CD4-positive, alpha-beta T cell treated with Interleukin-6 for 4 hours (primary cell): ENCODE data around the gene GATA5.

Source experiments
- DNase-seq: peaks from one replicate; pipeline ENCODE4 v3.0.0-alpha.2; 2020; ENCODE audit warnings: mixed read lengths

Gene GATA5

DNA sequence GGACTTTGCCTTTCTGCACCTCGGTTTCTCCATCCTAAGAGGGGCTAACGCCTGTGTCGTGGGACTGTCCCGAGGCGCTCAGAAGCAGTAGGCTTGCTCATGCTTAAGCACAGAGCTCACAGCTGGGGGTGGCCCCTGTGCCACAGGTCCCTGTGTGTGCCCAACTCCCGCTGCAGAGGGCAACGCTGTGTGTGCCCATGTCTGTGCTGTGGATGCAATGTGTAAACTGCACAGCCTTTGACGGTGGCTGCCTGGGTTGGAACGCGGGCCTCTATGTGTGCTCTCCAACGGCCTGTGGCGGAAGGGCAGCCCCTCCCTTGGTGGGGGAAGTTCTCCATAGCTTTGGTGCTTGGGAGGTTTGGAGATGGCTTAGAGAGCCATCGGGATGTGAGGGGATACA, 10.7 kb upstream of the GATA5 start:
- no peak for DNase-seq

- DNase-seq = no peak
Observed at GRCh38 chr20:62485701-62486089, 9.9 kb upstream of the GATA5 start.

DNA sequence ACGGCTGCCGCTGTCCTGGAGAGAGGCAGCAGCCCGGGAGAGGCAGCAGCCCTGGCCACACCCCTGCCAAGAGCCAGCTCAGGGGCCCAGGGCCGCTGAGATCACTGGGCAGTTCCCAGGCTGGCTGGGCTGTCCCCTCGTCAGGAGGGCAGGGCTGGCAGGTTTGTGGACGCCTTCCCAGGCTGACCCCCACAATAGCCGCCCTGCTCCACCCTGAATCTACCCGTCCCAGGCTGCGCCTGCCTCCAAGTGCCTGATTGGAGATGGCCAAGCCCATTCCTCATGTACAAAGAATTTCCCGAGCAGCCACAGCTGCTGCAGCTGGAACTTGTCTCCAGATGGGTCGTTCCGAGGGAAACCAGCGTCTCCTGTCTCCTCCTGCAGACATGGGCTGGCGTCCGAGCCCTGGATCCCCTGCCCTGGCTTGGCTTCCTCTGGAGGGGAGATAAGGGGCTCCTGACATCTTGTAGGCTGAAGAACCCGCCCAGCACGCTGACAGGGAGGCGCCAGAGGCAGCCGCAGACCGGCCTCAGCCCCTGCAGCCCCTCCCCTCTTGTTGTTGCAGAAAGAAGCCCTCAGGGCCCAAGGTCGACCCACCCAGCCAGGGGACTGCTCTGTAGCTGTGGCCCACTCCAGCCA, 9.4 kb upstream of the GATA5 start:
- no peak for DNase-seq

DNA sequence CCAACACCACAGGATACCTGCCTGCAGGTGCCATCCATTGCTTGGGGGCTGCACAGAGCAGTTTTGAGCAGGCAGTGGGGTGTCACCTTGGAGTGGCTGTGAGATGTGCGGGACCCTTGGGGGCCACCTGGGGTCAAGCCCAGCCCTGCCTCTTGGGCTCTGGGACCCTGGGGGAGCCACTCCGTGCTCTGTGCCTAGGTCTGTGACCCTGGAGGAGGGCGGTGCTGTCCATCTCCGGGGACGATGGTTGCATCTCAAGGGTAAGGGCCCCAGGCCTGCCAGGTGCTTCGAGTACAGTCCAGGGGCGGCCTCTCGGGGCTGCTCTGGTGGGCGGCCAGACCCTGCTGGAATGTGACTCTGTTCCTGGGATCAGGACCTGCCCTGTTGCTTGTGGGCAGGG, 8.7 kb upstream of the GATA5 start:
- no peak for DNase-seq

DNA sequence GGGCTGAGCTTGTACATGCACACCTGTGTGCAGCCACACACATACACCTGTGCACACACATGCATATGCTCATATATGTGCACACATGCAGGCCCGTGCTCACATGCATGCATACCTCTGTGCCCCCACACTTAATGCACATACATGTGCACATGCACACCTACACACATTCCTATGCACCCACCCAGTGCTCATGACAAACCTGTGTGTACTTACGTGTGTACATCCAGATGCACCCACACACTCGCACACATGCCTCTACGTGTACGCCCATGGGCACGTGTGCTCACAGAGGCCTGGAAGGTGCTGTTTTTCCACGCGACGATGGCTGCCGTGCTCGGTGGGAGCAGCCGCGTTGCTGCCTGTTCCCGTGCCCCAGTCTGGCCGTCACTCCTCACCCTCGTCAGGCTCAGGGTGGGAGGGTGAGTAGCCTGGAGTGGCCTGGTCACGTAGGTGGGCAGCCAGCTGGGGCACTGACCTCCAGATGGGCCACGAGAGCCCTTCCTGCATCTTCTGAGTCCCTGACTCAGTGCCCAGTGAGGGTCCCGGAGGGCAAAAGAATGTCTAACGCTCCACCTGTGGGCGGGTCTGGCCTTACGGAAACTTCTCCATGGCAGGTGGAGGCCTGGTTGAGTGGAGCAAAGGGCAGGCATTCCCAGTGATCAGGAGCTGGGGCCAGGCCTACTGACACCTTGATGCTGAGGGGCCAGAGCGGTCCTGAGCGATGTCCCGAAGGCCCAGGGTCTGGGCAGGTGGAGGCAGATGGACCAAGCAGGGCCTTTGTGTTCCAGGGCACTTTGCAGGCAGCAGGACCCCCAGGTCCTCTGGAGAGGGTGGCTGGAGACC, 8.0 kb upstream of the GATA5 start:
- DNase-seq = no peak

DNA sequence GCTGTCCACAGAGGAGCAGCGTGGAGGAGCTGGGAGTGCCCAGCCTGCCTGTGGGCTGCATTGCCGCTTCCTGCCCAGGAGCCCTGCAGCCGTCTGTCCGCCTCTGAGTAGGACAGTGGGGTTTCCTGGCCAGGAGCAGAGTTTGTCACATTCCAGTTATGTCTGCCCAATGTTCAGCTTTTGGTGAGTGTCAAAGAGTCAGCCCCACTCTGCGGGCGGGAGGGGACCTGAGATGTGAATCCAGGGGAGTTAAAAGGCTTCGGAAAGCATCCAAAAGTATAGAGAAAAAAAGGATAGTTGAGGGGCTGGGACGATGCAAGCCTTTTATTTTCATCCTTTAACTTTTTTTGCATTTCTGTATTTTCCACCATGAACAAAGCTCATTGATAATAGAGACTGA, 7.2 kb upstream of the GATA5 start:
- DNase-seq = no peak

- no peak for DNase-seq
Observed at GRCh38 chr20:62482146-62482809, 6.5 kb upstream of the GATA5 start.

DNA sequence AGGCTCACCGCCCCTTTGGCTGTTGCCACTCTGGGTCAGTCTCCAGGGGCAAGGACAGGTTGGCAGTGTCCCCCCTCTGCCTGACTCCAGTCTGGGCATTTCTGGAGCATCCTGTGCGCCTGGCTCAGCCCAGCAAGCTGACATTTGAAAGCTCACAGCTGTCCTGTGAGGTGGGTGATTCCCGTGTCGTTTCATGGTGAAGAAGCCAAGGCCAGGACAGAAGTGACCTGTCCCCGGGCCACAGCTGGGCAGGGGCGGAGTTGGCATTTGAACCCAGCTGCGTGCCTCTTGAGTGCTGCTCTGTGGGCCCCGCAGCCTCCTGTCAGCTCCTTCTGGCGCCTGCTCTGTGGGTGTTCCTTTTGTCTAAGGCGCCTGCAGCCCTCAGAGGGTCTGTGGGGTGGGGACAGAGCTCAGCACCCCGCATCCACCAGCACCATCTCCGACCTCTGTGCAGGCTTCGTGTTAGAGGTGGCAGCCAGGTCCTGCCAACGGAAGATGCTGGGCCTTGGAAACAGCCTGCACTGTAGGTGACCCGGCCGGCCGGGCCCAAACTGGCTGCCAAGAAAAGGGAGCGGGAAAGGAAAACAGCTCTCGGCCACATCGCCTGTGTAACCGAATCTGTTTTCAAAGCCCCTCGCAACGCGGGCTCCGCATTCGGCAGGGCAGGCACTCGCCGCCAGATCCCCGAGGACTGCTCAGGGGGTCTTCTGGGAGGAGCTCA, 5.8 kb upstream of the GATA5 start:
- no peak for DNase-seq

DNA sequence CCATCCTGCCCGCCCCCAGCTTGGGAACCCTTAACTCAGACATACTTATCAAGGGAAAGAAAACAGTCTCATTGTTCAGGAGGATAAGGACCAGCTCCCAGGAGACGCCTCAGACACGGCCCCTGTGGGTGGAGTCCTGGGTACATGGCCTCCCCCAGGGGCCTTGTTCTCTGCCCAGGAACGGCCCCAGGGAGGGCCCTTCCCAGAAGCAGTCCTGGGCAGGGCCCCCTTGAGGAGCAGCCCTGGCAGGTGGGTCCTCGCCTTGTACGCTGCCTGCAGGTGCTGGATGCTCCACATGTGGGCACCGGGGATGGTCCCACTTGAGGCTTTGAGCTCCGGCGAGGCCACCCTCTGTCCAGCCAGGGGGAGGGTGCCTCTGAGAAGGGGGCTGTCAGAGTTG, 4.5 kb upstream of the GATA5 start:
- DNase-seq = no peak

DNA sequence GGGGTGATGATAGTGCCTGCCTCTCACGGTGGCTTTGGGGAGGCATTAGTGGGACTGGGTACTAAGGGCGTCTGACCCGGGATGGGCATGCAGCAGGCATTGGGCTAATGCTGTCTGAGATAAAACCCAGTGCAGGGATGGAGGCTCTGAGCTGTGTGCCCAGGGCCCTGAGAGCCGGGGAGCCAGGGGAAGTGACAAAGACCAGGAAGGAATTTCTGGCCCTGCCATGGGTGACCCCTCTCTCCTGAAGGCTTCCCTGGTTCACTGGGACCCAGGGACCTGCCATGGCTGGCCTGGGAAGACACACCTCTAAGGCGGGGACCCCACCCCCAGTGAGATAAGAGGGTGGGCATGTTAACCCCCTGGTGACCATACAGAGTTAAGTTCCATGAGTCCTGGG, 3.9 kb upstream of the GATA5 start:
- DNase-seq = no peak

DNA sequence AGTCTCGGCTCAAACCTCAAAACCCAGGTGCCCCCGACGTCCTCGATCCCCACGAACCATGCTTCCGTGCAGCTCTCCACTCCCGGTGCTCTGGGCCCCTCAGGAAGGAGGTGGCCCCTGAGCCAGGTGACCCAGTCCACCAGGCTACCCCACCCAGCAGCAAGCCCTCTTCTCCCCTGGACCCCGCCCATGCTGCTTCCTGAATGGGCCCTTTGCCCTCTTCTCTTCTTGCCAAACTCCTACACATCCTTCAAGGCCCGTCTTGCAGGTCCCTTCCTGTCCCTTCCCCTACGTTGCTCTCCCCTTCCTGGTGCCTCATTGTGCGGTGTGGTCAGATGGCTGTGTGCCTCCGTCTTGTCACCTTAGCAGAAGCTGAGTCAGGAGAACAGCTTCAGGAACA, 3.4 kb upstream of the GATA5 start:
- DNase-seq = no peak

GRCh38 chr20:62477669-62478455, 2.1 kb upstream of the GATA5 start:
- DNase-seq = no peak

- DNase-seq = no peak
Observed at GRCh38 chr20:62476056-62476838, 452 bp upstream of the GATA5 start.

DNA sequence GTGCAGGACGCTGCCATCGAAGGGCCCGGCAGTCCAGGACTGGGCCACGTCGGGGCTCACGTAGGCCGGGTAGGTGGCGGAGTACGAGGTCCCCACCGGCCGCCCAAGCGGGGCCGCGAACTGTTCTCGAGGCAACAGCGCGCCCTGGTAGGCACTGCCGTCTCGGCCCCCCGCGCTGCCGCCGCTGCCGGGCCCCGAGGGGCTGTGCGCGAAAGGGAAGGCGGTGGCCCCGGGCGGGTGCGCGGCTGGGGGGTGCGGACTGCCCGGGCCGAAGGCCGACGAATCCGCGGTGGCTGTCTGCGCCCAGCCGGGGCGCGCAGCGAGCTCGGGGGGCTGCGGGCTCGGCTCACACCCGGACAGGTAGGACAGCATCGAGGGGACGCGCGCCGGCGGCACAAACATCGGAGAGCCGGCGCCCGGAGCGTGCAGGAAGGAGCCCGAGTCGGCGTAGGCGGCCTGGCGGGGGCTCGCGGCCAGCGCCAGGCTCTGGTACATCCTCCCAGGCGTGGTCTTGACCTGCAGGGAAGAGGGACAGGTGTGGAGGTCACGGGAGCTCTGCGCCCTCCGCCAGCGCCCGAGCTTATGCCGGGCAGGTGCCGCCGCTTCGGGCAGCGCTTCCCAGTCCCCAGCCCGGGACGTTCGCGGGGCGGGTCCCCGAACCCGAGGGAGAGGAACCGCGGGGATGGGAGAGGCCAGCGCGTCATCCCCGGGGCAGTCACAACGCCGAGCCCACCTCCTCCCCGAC, 596 bp downstream of the GATA5 start:
- DNase-seq = no peak

GRCh38 chr20:62474604-62475026, 1.2 kb downstream of the GATA5 start:
- DNase-seq = no peak

GRCh38 chr20:62473717-62474603, 1.8 kb downstream of the GATA5 start:
- no peak for DNase-seq

GRCh38 chr20:62472941-62473585, 2.7 kb downstream of the GATA5 start:
- no peak for DNase-seq

- DNase-seq = no peak
Observed at GRCh38 chr20:62472138-62472940, 3.5 kb downstream of the GATA5 start.
